Stimulated activated CD8-positive, alpha-beta memory T cell treated with anti-CD3 and anti-CD28 coated beads, Interleukin-7, amount 100 ng/mL, for 1 hour (primary cell): ENCODE data around the gene DGKA.
"Not testable (repeated sequence)": the region's sequence is repeated elsewhere in the genome, so short reads cannot be mapped to it uniquely, and the experiment has no call there.

ENCODE experiments used
- DNase-seq, 2 donors: peaks; one replicate each; pipeline ENCODE4 v3.0.0-alpha.2; 2020; ENCODE audit warnings: low read depth in 2 of 2

Gene DGKA

DNA sequence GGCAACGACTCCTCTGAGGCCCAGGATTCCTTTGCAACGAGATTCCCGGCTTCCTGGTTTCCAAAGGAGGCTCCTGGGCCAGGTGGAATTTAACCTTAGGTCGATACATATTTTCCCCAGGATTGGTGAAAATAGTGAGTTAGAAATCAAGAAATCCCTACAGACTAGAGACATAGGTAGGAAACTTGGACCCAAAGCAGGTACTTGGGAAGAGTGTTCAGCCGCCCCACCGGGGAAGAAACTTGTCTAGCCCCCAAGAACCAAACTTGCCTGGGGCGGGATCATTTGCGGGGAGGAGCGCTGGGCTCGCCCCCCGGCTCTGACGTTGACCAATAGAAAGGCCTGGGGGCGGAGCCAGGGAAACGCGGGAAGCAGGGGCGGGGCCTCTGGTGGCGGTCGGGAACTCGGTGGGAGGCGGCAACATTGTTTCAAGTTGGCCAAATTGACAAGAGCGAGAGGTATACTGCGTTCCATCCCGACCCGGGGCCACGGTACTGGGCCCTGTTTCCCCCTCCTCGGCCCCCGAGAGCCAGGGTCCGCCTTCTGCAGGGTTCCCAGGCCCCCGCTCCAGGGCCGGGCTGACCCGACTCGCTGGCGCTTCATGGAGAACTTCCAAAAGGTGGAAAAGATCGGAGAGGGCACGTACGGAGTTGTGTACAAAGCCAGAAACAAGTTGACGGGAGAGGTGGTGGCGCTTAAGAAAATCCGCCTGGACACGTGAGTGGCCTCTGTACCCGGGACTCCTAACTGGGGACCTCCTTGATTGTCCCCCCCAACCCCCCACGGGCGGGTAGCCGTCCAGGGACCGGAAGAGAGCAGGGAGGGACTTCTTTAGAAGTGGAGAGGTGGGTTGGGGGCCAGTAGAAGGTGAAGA is 35.7 kb downstream of the DGKA start, which contains the start of gene CDK2:
Gene CDK2, plus strand, starts transcription at position 423 of the 874 bp plus-strand sequence. Its CDS starts 179 bp downstream, at position 602.
- peak; percentile 73 to 84 for DNase-seq

DNA sequence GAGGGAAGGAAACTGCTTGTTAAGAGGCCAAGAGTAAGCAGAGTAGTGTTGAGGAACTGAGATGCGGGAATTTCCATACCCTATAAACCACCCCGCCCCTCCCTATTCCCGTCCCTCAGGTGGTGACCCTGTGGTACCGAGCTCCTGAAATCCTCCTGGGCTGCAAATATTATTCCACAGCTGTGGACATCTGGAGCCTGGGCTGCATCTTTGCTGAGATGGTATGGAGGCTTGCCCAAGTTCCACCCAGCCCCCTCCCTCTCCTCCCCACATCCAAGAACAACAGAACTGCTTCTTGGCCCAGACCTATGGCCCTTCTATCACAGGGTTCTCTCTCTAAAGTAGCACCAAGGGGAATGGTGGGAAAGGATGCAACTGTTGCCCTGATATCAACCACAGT is 38.4 kb downstream of the DGKA start:
- no peak for DNase-seq

DNA sequence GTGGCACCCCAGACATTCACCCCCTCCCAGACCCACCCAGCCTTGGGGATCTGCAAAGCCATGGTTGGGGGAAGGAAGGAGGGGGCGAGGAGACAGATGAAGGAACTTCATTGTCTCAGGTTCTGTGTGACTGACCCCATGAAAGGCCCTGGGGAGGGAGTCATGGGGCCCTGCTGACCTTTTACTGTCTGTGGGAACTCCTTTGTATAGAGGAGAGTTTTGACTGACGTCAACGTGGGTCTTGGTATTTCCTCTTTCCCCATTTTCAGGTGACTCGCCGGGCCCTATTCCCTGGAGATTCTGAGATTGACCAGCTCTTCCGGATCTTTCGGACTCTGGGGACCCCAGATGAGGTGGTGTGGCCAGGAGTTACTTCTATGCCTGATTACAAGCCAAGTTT is 39.8 kb downstream of the DGKA start:
- no peak for DNase-seq

DNA sequence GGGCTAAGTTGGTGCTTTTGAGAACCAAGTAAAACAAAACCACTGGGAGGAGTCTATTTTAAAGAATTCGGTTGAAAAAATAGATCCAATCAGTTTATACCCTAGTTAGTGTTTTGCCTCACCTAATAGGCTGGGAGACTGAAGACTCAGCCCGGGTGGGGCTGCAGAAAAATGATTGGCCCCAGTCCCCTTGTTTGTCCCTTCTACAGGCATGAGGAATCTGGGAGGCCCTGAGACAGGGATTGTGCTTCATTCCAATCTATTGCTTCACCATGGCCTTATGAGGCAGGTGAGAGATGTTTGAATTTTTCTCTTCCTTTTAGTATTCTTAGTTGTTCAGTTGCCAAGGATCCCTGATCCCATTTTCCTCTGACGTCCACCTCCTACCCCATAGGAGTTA is 41.1 kb downstream of the DGKA start:
- no peak for DNase-seq

DNA sequence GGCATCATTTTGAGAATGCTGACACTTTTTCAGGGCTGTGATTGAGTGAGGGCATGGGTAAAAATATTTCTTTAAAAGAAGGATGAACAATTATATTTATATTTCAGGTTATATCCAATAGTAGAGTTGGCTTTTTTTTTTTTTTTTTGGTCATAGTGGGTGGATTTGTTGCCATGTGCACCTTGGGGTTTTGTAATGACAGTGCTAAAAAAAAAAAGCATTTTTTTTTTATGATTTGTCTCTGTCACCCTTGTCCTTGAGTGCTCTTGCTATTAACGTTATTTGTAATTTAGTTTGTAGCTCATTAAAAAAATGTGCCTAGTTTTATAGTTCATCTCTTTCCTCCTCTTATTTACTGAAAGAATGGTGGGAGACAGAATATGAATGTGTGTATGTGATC is 41.5 kb downstream of the DGKA start:
- no peak for DNase-seq

DNA sequence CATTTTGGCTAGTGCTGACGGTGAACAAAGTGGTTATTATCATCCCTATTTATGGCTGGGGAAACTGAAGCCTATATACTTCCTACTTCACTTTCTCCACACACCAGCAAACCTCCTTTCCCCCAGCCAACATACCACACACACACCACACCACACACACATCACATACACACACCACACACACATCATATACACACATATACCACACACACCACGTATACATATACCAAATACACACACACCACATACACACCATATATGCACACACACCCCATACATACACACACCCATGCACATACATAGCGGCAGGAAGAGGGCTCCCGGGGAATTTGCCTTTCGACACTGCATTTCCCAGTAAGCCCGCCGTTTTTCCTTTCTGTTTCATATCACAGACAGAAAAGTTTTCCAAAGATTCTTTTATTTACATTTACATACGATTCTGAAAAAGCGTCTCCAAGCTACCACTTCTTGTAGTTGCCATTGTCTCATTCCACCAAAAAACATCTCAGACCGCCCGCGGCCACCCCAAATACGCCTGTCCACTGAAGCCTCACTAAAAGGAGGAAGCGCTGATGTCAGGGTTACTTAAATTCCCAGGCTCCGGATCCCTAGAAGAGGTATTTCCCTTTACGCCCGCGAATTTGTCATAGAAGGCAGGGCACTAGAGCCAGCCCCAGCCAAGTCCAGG is 42.1 kb downstream of the DGKA start:
- DNase-seq = no peak

DNA sequence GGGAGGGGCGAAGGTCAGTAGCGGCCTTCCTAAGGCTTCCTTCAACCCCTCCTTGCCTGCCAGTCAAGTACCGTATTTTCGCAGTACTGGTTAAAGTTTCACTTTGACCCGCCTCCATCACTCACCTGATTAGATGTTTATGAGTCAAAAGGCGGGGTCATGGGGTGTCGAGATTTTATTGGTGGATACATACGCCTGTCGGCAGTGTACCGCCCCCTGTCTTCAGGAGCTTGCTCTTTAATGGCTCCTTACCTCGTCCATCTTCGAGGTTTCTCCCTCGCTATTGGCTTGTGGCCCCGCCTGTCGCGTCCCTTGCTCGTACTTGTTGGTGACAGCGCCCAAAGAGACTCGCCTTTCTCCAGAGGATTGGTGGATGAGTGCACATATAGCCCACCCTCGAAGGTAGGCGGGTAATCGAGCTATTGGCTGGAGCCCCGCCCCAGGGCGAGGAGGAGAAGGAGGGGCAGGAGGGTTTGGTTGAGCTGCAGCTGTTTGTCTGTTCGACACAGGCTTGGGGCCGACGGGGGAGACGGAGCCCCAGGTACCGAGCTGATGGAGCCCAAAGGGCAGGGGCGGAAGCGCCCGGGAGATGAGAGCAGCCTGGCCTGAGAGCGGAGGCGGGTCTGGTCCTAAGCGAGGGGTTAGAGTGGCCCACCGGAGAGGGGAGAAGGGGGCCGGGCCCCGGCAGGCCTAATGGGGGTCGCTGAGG is 42.8 kb downstream of the DGKA start, which contains the start of gene RAB5B:
Gene RAB5B, plus strand, starts transcription at position 480 of the 709 bp plus-strand sequence. CDS start 12,883 bp downstream, outside the sequence.
- DNase-seq = peak; percentile 91 to 92

DNA sequence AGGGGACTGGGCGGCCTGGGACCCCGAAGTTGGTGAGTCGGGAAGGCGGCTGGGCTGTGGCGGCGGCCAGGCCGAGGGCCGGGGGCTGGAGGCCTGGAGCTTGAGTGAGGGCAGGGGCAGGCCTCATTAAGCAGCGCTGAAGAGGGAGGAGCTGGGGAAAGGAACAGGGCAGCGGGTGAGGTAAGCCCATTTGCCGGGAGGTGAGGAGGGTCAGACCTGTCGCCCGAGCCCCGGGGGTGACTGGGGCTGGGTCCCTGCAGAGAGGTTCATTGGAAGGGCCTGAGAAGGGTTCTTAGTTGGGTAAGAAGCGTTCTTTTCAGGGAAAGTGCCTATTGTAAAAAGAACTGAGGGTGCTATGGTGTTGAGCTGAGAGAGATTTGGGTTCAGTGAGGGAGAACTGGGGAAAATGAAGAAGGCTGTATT is 43.4 kb downstream of the DGKA start:
- DNase-seq = no peak

DNA sequence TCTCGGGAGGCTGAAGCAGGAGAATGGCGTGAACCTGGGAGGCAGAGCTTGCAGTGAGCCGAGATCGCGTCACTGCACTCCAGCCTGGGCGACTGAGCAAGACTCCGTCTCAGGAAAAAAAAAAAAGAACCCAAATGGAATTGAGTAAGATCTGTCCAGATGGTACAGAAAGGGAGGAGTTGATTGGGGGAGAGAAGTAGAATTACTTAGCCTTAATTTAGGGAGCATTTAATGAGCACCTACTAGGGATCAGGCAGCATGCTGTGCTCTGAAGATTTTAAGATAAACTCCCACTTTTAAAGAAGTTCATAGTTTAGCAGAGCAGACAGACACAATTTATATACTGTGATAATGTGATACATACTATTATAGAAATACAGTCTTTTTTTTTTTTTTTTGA is 47.4 kb downstream of the DGKA start:
- no peak for DNase-seq

DNA sequence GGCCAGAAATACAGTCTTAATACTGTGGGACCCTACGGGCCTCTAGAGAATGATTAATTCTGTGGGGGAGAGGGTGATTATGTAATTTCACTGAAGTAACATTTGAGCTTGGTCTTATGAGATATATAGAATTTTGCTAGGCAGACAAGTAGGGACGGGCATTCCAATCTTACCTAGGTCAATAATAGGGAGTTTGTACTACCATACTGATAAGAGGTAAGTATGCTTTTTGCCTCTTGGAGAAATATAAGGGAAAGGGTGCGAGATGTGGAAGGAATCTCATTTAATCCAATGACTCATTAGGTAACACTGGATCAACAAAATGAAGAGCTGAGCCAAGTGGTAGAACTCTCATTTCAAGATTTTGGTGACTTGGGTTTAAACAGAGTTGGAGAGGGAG is 48.1 kb downstream of the DGKA start:
- DNase-seq = no peak

DNA sequence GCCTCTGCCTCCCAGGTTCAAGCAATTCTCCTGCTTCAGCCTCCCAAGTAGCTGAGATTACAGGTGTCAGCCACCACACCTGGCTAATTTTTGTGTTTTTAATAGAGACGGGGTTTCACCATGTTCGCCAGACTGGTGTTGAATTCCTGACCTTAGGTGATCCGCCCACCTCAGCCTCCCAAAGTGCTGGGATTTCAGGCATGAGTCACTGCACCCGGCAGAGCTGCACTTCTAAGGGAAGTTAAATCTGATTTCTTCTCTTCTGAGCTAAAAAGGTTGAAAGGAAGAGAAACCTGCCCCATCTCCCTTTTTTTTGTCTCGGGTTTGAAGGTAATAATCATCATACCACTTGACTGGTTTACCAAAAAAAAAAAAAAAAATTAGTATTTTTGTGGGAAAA is 50.9 kb downstream of the DGKA start:
- DNase-seq = not testable (repeated sequence)

DNA sequence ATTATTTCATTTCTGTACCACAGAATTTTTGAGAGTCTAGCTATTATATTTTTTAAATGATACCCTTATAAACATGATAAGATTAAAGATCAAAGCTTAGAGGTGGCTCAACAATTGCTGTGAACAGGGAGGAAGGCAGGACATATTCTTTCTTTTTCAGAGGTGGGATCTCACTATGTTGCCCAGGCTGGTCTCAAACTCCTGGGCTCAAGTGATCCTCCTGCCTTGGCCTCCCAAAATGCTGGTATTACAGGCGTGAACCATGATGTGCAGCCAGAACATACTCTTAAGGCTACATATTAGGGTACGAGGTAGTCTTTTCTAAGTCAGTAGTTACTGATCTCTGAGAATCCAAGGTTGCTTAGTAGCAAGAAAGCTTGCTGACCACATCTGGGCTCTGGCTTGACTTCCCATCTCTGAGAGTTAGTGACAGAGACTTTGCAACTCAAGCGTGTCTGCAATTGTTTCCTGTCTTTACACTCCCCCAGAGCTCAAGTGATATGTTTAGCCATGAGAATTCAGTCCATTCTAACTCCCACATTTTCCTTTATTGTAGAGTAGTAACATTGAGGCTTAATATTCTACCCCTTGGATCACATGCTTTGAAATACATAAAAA is 51.5 kb downstream of the DGKA start:
- DNase-seq = no peak

DNA sequence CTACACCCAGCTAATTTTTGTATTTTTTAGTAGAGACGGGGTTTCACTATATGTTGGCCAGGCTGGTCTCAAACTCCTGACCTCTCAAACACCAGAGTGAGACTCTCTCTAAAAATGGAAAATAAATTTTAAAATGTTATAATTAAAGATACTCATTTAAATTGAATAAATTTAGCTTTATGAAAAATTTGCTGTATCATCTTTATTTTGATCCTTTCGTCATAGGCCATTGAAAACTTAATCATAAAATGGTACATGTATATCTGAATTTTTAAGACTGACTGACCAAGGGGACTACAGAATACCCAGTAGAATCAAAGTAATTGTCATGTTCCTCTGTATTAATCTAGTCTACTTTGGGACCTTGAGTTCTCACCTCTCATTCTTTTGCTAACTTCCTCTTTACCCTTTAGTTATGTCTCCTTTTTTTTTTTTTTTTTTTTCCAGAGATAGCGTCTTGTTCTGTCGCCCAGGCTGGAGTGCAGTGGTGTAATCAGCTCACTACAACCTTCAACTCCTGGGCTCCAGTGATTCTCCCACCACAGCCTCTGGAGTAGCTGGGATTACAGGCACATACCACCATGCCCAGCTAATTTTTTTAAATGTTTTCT is 52.4 kb downstream of the DGKA start:
- no peak for DNase-seq

DNA sequence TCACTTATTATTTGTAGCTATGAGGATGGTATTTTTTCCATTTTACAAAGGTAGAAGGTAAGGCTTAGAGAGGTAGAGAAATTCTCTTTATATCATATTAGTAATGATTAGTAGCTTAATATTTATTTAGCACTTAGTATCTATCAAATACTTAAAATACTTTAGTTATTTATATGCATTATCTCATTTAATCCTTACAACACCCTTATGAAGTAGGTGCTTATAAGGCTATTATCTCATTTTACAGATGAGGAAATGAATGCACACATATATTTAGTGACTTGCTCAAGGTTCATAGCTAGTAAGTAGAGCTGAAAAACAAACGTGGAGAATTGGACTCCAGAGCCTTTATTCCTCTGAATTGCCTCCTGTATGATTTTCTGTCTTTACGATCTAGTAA is 53.9 kb downstream of the DGKA start:
- no peak for DNase-seq

DNA sequence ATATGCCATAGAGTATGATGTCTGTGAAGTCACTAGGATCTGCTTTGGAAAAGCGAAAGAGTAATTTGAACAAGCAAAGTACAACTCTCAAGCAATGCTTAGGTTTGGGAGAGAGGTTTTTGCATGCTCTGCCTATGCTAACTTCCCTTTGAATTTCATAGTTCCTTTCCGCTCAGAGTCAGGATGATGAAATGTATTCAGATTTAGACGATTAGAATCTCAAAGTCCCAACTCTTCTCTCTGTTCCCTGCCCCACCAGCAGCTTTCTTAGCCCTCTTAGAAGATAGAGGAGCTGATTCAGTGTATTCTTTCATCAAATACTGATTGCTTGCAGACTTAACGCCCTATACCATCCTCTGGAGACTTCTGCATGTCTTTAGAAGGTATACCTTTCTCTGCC is 54.4 kb downstream of the DGKA start:
- DNase-seq = no peak

DNA sequence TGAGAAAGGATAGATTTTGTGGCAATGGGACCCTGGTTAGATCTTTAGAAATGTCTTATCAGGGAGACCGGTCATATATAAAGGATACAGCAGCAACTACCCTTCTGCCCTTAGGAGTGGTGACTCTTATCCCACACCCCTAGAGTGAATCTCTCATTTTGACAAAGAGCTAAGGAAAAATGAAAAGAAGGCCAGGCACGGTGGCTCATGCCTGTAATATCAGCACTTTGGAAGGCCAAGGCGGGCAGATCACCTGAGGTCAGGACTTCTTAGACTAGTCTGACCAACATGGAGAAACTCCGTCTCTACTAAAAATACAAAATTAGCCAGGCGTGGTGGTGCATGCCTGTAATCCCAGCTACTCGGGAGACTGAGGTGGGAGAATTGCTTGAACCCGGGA is 55.0 kb downstream of the DGKA start:
- DNase-seq = not testable (repeated sequence)

DNA sequence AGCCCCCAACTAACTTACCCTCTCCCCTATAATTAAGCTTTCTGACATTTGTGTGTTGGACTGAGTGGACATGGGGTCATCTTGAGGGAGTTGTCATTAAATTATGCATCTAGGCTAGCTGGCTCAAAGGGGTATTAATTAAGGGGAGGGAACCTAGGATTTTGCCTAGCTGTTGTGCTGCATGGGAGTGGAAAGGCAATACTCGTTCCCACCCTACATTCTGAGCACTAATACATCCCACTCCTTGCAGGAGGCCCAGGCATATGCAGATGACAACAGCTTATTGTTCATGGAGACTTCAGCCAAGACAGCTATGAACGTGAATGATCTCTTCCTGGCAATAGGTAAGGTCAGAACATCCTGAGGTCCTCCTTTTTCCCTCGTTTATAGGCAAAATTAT is 60.1 kb downstream of the DGKA start:
- DNase-seq = no peak

DNA sequence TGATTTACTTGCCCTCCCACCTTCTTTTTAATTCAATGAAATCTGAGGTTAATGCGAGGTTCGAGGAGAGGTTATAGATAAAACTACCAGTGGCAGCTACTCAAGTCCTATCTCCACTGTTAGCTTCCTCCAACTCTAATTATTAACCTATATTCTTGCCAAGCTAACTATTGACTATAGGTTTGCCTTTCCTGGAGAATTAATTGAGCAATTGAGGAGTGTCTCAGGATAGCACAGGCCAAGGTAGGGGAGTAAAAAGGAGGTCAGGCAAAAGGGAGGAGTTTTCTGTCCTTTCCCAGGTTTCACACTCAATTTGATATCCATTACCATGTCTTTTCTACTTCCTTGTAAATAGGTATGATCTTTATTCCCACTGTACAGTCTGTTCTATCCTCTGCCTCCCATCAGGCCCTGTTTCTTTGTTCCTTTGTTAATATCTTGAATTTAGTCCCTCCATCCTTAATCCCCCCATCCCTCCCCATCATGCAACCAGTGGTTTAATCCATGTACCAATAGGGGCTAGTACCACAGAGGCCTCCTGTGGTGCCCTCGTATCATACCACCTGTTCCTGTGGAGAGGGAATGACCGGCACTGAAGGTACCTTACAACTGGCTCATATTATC is 62.4 kb downstream of the DGKA start:
- no peak for DNase-seq

DNA sequence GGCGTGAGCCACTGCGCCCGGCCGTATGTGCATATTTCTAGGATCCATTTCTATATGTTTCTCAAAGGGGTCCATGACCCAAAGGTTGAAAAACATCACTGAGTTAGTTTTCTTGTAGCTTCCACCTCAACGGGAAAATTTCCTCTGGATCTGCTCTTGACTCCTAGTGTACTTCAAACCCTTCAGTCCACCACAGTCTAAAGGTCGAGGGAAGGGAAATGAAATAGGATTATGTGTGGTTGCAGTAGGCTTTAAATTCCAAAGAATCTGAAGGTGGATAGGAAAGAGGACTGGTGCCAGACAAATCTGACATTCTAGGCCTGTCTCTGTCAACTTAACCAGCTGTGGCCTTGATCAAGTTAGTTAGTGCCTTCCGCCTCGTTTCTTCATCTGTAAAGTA is 64.4 kb downstream of the DGKA start:
- DNase-seq = no peak

DNA sequence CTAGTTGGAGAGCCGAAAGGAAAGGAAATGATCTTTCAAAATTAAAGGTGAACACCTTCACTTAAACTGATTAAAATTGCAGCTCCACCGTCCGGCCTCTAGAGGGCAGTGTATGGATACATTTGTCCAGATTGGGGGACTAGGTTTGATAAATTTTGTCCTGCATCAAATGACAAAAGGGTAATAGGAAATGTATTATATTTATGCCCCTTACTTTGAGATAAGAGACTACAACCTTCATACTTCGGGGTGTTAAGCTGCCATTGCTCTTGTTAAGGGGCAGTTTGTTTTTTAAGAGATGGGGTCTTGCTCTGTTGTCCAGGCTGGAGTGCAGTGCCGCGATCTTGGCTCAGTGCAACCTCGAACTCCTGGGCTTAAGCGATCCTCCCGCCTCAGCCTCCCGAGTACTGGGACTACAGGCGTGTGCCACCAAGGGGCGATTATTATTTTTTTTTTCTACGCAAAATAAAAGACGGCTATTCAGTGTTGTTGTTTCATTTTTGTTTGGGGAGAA is 65.3 kb downstream of the DGKA start:
- peak in 1 of 2 donors; percentile 40 for DNase-seq
